HFF-Myc (cell line): ENCODE results near the gene SLIT1.
A peak's percentile ranks its signal among the peaks of the same experiment; 100 is the strongest.
"Not testable (repeated sequence)": the region's sequence is repeated elsewhere in the genome, so short reads cannot be mapped to it uniquely, and the experiment has no call there.

Experiments
- DNase-seq: peaks from one replicate; pipeline ENCODE4 v3.0.0-alpha.2; 2011; ENCODE audit warnings: low read depth; ENCODE audit errors: extremely low read depth
- H3K4me3 ChIP-seq: replicated peaks from 2 replicates; pipeline ENCODE4 v1.5.1; 2011; ENCODE audit warnings: low read depth, mild to moderate bottlenecking, control low read depth, low read length
- TF ChIP-seq, protein P1 (sequence below): IDR thresholded peaks from 2 replicates; pipeline ENCODE4 v1.5.1; 2012; ENCODE audit warnings: mild to moderate bottlenecking, low read depth, low read length, control low read depth; ENCODE audit errors: missing control alignments

SLIT1 gene

DNA sequence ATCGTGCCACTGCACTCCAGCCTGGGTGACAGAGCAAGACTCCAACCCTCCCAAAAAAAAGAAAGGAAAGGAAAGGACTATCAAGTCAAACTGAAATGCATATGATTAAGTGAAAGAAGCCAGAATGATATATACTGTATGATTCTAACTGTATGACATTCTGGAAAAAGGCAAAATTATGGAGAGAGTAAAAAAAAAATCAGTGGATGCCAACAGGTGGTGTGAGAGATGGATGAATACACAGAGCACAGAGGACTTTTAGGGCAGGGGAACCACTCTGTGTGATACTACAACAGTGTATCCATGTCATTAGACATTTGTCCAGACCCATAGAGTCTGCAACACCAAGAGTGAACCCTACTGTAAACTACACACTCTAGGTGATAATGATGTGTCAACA, 99.2 kb downstream of the SLIT1 start:
- H3K4me3 ChIP-seq = no peak overlapping the region
- DNase-seq = no peak
- TF ChIP-seq, protein P1, sequence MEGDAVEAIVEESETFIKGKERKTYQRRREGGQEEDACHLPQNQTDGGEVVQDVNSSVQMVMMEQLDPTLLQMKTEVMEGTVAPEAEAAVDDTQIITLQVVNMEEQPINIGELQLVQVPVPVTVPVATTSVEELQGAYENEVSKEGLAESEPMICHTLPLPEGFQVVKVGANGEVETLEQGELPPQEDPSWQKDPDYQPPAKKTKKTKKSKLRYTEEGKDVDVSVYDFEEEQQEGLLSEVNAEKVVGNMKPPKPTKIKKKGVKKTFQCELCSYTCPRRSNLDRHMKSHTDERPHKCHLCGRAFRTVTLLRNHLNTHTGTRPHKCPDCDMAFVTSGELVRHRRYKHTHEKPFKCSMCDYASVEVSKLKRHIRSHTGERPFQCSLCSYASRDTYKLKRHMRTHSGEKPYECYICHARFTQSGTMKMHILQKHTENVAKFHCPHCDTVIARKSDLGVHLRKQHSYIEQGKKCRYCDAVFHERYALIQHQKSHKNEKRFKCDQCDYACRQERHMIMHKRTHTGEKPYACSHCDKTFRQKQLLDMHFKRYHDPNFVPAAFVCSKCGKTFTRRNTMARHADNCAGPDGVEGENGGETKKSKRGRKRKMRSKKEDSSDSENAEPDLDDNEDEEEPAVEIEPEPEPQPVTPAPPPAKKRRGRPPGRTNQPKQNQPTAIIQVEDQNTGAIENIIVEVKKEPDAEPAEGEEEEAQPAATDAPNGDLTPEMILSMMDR = no peak

DNA sequence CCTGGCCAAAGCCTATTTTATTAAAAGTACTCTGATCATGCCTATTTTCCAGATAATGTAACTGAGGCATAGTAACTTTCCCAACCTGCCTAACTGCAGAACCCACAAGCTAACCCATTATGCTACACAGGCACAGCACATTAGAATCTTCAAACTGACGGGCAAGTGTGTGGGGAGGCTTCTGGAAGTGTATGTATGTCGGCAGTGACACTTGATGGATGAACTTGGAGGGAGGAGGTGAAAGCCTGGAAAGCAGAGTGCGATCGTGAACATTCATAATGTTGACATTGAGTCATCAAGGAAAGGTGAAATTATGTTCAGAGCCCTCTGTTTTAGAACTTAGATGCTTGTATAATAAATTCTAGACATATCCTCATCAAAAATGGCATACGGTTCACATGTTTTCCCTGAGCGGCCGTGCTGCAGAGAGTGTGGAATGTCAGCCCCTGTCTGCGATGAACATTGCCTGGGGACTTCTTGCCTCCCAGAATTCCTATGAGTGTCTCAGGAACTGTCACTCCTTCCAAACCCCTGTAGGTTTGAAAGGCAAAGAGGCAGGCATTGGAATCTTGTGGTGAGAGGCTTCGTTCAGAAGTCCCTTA, 102.4 kb downstream of the SLIT1 start:
- no peak for DNase-seq
- TF ChIP-seq, protein P1 = no peak
- no peak overlapping the region for H3K4me3 ChIP-seq

DNA sequence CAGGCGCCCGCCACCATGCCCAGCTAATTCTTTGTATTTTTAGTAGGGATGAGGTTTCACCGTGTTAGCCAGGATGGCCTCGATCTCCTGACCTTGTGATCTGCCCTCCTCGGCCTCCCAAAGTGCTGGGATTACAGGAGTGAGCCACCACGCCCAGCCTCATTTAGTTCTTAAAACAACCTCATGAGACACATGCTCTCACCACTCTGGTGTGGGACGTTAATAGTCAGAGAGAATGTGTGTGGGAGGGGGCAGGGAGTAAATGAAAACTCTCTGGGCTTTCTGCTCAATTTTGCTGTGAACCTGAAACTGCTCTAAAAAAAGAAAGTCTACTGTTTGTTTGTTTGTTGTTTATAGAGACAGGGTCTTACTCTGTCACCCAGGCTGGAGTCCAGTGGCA, 103.2 kb downstream of the SLIT1 start:
- DNase-seq, H3K4me3 ChIP-seq: not testable (repeated sequence)

DNA sequence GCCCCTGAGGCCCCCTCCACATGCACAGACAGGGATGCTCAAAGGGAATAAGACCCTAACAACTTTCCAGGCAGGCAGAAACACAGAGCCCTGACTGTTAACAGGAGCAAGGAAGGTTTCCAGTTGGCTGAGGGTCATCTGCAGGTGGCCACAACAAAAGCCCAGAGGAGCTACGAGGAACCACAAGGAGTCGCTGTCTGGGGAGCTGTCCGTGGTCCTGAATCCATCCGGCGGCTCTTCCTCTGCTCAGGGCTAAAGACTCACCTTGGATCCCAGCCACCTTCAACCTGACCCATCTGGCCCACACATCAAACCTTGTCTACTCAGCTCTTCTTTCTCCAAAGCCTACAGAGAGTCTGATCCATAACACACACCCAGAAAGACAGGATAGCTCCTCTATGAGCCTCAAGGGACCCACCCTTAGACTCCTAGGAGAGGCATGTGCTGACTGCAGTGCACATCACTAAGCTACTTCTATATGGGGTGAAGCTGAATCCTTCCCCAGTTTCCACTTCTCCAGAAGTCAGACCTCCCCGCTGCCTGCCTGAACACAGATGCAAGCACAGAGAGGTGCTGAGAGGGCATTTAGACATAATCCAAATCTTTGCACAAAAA, 104.0 kb downstream of the SLIT1 start:
- peak; percentile 29 for DNase-seq
- no peak overlapping the region for H3K4me3 ChIP-seq
- TF ChIP-seq, protein P1 = peak; percentile 95

DNA sequence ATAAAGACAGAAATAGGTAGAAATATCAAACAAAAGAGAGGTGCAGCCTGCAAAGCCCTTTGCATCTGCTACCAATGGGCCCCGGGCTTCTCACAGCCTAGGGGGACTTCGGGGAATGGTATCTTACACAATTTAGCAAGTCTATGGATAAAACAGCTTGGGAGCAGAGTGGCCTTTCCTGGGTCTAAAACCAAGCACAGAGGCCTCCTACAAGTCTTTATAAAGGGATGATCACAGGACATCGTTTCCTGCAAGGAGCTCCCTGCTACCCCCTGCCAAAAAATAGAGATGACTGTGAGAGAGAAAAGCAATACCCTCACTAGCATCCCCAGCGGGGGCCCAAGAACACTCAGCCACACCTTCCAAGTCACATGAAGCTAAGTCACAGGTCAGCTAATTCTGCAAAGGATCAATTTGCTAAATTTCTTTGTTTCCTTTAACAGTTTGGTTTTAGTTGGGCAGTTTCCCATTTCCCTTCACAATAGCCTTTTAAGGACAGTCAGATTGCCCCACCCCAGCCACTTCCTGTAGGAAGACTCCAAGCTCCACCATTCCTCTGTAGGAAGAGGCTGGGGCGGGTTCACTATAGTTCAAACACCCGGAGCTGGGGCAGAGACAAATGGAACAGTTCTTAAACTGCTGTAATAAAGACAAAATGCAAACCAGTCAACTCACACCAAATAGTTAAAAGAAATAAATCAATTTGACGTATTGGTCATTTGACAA, 105.5 kb downstream of the SLIT1 start:
- TF ChIP-seq, protein P1 = no peak
- no peak for DNase-seq
- no peak overlapping the region for H3K4me3 ChIP-seq

DNA sequence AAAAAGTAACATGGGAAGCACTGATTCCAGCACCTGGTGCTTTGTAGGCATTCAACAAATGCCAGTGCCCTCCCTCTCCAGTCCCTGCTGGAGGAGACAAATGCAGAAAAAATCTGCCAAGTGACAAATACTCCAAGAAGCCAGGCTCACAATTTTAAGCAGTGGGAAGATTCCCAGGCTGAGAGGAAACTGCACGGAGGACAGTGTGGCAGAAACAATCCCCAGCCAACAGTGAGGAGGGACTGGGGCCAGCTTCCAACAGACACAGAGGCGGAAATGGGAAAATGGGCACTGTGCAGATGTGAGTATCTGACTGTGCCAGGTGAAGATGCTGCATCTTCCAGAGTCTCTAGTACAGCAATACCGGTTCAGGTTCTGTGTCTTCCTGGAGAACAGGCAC, 106.3 kb downstream of the SLIT1 start:
- no peak overlapping the region for H3K4me3 ChIP-seq
- TF ChIP-seq, protein P1 = no peak
- DNase-seq = no peak

DNA sequence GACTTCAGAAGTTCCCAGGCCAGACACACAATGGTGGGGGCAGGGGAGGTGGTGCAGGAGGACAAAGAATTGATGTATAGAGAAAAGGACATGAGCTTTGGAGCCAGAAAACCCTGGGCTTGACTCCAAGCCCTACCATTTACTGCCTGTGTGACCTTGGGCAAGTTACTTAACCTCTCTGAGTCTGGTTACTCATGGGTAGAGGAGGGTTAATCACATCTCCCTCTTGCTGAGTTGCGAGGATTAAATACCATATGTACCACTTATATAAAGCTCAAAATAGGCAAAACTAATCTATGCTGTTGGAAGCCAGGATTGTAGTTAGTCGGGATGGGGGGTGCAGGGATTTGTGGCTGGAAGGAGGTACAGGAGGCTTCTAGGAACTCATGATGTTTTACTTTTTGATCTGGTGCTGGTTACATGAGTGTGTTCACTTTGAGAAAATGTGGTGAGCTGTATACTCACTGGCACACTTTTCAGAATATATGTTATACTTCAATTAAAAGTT, 106.8 kb downstream of the SLIT1 start:
- no peak for DNase-seq
- no peak overlapping the region for H3K4me3 ChIP-seq
- TF ChIP-seq, protein P1 = no peak
